Epithelial cell of prostate (primary cell): ENCODE results near the gene LHX4.

ENCODE experiments used
- DNase-seq: peaks from one replicate; pipeline ENCODE4 v3.0.0-alpha.2; 2011; ENCODE audit warnings: low read depth, low spot score
- H3K27ac ChIP-seq: fragments of 450-650 bp; 2 replicates; pipeline ENCODE4 v1.5.1; 2017; ENCODE audit warnings: mild to moderate bottlenecking

The LHX4 gene

DNA sequence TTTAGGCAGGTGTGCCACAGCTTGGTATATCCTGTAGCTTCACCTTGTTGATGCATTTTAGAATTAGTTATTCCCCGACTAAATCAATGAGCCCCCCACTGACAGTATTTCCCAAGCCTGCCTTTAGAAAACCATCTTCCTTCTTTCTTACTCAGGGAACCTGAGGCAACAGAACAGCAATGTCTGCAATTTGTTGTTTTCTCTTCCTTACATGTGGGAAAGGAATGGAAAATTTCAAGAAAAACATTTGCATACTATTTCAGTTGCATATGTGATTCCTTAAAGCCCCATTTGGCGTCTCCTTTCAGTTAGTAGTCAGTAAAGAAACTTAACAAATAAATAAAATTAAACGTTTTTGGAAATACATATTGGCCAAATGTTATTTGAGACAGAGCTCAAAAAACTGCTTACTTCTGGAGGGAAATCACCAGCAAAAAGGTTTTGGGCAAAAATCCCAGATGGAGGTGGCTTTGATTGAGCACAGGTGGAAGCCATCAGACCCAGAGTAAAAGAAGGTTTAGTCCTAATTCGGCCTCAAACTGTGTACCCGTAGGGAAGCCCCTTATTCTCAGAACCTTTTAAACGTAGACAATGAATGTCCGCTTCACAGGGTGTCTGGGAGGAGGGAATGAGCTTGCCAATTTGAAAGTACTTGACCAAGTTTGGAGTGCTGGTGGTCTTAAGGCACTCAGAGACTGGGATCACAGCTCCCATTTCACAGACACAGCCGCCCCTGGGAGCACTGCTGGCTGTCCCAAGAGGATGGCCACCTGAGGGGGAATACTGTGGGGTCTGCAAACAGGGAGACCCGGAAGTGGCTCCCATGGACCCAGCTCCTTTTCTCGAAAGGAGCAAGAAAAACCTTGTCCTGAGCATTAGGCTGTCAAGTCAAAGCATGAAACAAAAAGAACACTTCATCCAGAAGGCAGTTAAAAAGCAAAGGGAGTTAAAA lies 9.4 kb downstream of the LHX4 start:
- no peak for DNase-seq
- no peak overlapping the region for H3K27ac ChIP-seq

DNA sequence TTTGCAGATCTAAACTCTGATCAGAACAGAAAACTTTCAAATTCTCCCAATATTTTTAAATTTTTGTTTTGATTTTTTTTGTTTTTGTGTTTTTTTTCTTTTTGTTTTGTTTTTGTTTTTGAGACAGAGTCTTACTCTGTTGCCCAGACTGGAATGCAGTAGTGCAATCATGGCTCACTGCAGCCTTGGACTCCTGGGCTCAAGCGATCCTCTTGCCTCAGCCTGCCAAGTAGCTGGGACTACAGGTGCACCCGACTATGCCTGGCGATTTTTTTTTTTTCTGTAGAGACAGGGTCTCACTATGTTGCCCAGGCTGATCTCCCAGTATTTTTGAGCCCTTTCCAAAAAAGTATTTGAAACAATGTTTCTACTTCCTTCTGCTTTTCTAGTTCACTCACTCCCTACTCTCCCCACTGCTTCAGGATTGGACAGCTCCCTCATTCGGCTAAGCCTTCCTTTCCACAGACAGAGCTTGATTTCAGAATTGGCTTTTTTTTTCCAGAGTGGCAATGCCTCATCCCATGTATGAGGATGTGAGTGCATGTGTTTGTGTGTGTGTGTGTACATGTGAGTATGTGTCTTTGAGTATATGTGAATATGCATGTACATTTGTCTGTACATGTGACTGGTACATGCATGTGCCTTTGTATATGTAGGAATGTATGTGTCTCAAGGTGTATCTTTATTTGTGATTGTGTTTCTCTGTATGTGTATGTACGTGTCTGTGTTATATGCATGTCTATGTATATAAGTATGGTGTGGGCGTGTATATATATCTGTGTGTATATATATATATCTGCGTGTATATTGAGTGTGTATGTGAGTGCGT lies 11.9 kb downstream of the LHX4 start:
- no peak for DNase-seq
- no peak overlapping the region for H3K27ac ChIP-seq

- no peak overlapping the region for H3K27ac ChIP-seq
- DNase-seq, result no peak
These were observed 13.6 kb downstream of the LHX4 start for GRCh38 chr1:180243517-180244221.

GRCh38 chr1:180244840-180245239 lies 14.8 kb downstream of the LHX4 start:
- no peak for DNase-seq
- H3K27ac ChIP-seq, result no peak overlapping the region

DNA sequence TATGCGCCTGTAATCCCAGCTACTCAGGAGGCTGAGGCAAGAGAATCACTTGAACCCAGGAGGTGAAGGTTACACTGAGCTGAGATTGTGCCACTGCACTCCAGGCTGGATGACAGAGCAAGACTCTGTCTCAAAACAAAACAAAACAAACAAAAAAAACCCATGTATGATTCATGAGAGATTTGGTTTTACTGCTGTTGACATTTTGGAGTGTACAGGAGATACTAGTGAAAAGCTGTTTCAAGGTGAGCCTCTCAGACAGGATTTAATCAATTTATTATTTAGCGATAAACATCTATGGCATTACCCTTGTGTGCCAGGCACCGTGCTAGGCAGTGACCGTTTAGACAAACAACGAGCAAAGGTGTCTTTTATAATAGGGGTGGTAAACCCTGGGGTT lies 16.5 kb downstream of the LHX4 start:
- DNase-seq, result no peak
- no peak overlapping the region for H3K27ac ChIP-seq

- peak; percentile 12 for DNase-seq
- H3K27ac ChIP-seq, result no peak overlapping the region
These were observed 17.0 kb downstream of the LHX4 start for GRCh38 chr1:180247061-180247460.

DNA sequence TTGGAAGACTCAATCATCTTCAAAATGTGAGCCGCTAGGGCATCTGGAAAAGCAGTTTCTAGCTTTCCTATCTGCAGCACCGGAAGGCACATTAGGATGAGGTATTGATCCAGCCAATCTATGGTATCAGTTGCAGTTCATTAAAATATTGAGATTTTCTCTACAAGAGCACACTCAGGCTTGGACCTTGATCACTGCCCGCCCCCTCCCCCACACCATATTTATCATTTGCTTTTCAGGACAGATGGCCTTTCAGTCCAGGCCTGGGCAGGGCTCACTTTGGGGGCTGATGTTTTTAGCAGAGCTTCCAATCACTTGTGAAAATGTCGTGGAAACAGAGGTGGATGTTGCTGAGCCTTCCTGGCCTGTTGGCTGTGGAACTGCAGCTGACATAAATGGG lies 17.5 kb downstream of the LHX4 start:
- no peak for DNase-seq
- no peak overlapping the region for H3K27ac ChIP-seq

DNA sequence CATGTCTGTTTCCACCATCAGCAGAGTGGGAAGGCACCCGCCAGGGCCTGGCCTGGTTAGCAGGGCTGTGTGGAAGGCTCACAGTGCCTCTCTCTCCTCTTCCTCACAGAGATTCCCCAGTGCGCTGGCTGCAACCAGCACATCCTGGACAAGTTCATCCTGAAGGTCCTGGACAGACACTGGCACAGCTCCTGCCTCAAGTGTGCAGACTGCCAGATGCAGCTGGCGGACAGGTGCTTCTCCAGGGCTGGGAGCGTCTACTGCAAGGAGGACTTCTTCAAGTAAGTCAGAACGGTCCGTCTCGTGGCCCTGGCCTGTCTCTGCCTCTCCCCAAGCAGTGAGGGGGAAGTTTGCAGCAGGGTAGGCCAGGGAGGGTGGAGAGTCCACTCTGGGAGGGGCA lies 18.1 kb downstream of the LHX4 start:
- no peak overlapping the region for H3K27ac ChIP-seq

DNA sequence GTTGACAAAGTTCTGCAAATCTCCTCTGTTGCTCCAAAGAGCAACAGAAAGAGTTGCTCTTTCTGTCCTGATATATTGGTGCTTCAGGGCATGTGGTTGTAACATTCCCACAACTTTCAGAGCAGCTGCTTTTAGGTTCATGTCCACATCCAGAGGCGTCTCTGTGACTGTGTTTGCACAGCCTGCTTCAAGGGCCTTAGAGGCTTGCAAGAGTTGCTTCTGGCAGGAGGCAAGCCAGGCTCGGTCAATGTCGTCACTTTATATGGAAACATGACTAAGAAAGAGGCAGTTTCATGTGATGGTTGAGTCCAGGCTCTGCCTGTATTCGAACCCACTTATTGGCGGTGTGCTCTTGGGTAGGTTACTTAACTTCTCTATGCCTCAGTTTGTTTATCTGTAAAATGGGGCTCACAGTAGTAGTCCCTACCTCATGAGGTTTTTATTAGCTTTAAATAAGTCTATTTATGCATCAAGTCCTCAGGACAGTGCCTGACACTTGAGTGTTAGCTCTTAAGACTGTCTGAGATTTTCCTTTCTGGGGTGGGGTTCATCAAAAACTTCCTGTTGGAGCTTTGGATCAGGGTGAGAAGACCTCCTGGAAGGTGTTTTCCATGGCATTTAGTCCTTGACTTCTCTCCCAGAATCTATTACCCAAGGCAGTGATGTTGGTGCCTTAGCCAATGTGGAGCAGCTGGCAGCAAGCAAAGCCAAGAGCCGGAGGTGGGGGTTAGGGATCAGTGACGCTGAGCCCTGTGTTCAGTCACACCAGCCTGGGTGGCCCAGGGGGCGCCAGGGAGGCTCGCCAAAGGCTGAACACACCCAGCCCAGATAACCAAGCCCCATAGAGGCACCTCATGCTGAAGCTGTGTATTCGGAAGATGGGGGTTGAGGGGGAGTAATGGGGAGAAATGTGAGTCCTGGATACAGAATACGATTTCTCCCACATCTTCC lies 18.9 kb downstream of the LHX4 start:
- no peak for DNase-seq
- no peak overlapping the region for H3K27ac ChIP-seq

More for the DNA sequence above, 18.1 kb downstream of the LHX4 start:
- DNase-seq, result no peak

GRCh38 chr1:180249725-180250498 lies 19.8 kb downstream of the LHX4 start:
- no peak for DNase-seq
- H3K27ac ChIP-seq, result no peak overlapping the region

DNA sequence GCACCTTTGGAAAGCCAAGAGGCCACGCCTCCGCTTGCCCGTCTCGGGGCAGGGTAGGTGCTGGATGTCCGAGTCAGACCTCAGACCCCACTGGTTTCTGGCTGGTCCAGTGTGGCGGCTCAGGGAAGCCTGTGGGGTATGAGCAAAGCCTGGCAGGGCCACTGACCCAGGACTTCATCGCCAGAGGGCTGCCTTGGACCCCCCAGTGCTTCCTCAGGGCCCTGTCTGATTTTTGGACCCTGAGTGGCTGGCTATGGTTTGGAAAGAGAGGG lies 20.4 kb downstream of the LHX4 start:
- H3K27ac ChIP-seq, result no peak overlapping the region
- no peak for DNase-seq

- no peak overlapping the region for H3K27ac ChIP-seq
These were observed 20.9 kb downstream of the LHX4 start for GRCh38 chr1:180250883-180251509.

DNA sequence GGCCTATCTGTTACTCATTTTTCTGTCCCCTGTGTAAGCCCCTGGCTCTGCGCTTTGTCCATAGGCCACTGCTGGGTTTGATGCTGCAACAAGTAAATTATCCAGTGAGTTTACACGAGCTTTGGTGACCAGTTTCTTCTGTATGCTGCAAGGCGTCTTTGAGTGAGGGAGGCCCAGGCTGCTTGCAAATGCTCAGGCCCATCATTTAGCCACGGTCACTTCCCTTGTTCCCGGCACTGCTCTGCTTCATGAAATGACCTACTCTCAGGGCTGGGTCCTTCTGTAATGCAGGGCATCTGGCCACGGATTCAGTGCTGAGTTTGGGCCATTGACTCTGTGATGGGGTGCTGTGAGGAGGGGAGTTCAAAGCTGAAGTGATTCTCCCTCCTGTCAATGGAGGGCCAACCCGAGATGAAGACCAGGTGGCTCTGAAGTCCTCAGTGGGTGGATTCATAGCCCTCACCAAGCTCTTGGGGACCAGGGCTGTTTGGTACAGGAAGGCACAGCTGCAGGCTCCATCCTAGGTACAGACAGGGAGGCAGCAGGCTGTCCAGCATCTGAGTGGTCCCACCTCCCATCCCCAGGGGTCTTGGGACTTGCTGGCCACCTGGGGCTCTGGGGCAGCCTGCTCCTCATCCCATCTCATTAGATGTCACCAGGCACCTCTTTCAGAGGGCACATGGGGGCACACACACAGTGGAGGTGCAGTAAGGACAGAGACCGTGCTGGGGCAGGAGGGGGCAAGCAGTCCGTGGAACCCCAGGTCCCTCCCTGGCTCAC lies 21.7 kb downstream of the LHX4 start:
- no peak for DNase-seq
- no peak overlapping the region for H3K27ac ChIP-seq

More at GRCh38 chr1:180250883-180251509, 20.9 kb downstream of the LHX4 start:
- no peak for DNase-seq

- no peak for DNase-seq
- no peak overlapping the region for H3K27ac ChIP-seq
These were observed 22.8 kb downstream of the LHX4 start for GRCh38 chr1:180252638-180253536.

DNA sequence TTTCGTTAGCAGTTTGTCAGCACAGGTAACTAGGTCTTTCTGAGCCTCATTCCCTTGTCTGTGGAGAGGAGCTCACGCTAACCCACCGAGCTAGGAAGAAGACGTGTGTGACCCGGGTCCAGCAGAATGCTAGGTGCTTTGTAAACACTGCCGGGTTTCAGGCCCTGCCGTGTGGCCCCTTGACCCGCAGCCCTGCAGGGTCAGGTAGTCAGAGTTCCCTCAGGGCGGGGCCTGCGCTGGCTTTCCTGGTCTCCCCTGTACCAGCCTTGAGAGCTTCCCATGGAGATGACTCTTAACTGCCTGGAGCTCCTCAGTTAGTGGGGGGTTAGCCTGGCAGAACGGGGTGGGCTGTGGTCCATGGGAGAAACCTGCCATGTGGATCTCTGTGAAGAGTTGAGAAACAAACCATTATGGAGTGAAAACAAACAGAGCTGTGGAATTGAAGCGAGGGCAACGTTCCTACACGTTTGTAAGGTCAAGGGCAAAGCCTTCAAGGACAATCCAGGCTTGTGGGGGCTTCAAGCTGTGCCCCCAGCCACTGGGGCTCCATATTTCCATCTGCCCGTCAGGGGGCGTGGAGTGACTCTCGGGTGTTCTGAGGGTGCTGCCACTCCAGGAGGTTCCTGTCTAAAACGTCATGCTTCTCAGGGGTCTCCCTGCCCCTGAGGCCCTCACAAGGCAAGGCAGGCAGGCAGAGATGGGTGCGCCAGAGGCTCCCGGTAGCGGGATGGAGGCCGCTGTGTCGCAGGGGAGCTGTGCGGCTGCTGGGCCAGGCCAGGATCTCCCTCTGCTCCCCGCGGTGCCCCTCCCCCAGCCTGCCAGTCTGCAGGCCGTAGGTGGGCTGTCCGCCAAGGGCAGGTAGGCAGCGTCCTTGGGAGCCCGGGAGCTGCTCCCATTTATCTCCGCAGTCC lies 23.8 kb downstream of the LHX4 start:
- no peak overlapping the region for H3K27ac ChIP-seq
- no peak for DNase-seq

DNA sequence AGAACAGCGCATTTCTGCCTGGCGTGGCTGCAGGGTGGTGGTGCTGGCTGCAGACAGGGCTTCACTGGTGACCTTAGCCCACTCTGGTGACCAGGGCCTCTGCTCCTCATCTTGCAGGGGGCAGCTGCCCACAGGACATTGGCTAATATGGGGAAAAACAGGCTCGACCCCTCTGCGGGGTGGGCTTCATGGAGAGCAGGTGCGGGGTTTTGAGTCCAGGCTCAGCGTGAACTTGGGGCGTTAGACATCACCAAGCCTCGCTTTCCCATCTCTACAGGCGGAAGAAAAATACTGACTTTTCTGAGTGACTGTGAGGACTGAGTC lies 24.4 kb downstream of the LHX4 start:
- no peak overlapping the region for H3K27ac ChIP-seq
- no peak for DNase-seq
